Stimulated activated CD4-positive, alpha-beta T cell treated with anti-CD3 and anti-CD28 coated beads, Interleukin-2, amount 100 ng/mL, for 24 hours (primary cell): ENCODE data around the gene PHETA1.

ENCODE experiments used
- DNase-seq, 2 donors: peaks; one replicate each; pipeline ENCODE4 v3.0.0-alpha.2; 2020

Gene PHETA1

DNA sequence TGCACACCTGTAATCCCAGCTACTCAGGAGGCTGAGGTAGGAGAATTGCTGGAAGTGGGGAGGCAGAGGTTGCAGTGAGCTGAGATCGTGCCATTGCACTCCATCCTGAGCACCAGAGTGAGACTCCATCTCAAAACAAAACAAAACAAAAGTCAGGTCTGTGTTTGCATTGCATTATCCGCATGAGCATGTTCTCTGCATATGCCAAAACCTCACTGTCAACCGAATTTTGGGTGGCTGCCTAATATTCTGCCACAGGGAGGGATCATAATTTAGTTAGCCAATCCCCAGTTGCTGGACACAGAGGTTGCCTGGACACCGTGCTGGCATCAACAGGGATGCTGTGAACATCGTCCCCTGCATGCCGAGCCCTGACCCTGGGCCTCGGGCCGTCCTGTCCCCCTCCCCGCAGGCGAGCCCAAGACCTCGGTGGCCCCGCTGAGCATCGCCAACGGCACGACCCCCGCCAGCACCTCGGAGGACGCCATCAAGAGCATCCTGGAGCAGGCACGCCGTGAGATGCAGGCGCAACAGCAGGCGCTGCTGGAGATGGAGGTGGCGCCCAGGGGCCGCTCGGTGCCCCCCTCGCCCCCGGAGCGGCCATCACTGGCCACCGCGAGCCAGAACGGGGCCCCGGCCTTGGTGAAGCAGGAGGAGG is 49.2 kb downstream of the PHETA1 start:
- no peak for DNase-seq

GRCh38 chr12:111318450-111318849 is 50.4 kb downstream of the PHETA1 start:
- DNase-seq, result no peak

DNA sequence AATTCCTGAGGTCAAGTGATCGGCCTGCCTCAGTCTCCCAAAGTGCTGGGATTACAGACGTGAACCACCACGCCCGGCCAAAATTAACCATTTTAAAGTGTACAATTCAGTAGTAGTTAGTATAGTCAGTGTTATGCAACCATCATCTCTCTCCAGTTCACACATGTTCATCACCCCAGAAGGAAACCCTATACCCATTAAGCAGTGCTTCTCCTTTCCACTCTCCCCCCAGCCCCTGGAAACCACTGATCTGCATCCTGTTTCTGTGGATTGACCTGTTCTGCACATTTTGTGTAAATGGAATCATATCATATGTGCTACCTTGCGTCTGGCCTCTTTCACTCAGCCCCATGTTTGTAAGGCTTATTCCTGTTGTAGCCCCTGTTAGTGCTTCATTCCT is 52.2 kb downstream of the PHETA1 start:
- DNase-seq, result no peak

DNA sequence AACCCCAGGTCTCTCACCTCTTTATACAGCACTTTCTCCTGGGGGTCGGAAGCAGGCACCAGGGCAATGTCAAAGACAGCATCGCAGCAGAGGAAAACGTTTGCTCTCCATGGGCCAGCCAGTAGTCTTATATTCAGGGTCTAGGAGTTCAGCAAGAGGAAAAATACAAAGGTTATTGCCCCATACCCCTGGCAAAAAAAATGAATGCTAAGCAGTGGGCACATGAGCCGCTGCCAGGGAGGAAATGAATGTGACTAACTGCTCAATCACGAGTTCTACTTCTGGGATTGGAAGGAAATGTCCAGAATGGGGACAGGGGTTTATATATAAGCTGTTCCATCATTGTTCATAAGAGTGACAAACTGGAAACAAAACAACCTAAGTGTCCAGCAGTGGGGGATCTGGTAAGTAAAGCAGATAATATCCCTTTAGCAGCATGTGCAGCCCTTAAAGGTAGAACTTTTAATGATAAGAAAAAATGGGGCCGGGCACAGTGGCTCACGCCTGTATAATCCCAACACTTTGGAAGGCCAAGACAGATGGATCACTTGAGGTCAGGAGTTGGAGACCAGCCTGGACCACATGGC is 53.8 kb downstream of the PHETA1 start:
- no peak for DNase-seq

DNA sequence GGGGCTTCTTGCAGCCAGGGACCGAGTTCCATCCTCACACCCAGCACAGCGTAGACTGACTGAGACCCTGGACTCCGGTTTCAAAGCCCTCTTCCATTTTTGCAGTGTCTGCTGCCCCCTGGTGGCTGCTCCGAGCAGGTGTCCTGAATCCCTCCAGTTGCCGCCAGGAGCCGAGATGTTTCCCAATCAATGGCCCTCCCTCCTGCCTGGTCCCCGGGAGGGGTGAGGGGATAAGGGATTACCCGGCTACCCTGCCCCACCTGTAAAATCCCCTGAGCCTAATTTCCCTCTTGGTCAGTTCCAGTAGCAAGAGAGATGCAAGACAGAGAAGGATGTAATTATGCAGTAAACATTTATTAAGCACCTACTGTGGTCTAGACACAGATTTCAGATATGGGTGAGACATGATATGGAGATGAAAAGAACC is 55.0 kb downstream of the PHETA1 start:
- DNase-seq, result peak; percentile 81 to 84

DNA sequence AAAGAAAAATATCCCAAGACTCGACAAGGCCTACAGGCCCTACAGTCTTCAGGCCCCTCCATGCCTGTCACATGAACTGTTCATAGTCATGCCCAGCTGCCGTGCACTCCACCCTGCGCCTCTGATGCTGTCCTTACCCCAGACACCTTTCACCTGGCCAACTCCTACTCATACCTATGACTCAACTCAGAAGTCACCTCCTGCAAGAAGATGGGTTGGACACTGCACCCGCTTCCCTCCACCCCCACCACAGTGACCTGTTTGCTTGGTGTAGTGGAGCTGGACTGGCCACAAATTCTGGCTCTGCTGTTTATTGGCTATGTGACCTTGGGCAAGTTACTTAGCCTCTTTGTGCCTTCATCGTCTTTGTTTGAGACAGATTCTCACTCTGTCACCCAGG is 56.2 kb downstream of the PHETA1 start:
- no peak for DNase-seq

DNA sequence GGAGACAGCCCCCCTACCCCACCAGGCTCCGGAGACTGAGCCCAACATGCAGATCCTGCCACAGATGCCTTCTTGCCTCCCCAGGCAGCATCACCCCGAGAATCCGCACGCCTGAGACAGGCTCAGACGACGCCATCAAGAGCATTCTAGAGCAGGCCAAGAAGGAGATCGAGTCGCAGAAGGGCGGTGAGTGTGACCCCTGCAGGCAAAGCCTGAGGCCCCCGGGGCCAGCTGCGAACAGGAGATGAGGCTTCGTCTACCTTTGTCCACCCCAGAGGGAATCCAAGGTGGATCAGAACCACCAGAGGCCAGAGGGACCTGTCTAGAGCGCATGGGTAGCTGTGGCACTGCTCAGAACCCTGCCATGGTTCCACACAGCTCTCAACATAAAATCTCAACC is 56.9 kb downstream of the PHETA1 start:
- DNase-seq, result no peak

- DNase-seq, result no peak
Measured at GRCh38 chr12:111311011-111311410, 57.9 kb downstream of the PHETA1 start.
